DND-41 (cell line): ENCODE measurements around the gene SON.

Source experiments
- EZH2 ChIP-seq: IDR thresholded peaks from 3 replicates; pipeline ENCODE4 v1.6.1; 2012; ENCODE audit warnings: borderline replicate concordance, low read depth, mild to moderate bottlenecking, moderate library complexity, low read length, inconsistent platforms; ENCODE audit not compliant: severe bottlenecking
- TF ChIP-seq, protein P1 (sequence below): IDR thresholded peaks from 2 replicates; pipeline ENCODE4 v1.5.1; 2012; ENCODE audit warnings: borderline replicate concordance, low read length, moderate library complexity, mild to moderate bottlenecking; ENCODE audit not compliant: poor library complexity, severe bottlenecking; ENCODE audit errors: extremely low read depth

DNA sequence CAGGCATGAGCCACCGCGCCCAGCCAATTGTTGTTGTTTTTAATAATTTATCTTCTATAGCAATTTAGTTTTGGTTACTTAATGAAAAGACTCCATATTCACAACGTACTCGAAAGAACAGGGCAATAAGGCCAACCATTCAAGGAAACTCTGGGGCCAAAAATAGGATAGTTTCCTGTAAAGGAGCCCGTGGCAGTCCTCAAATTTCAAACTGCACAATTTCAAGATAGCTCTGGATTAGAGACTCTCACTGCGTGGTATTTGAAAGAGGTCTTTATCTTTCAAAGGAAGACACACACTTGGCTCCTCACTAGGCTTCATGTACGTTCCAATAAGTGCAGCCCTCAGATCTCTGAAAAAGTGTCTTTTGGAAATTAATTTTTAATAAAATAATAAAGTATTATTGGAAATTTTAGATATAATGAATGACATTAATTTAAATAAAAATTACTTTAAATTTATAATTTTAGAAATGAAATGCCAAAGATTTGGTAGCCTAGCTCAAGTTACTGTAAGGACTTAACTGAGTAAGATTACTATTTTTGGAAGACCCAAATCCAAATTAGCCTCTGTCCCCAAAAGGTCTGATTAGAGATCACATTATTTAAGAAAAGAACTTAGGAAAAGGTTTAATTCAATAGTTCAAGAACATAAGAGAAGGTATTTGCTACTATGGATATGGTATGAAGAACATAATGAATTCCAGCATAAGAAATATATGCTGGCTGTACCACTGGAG is 68.3 kb downstream of the SON start:
- TF ChIP-seq, protein P1, sequence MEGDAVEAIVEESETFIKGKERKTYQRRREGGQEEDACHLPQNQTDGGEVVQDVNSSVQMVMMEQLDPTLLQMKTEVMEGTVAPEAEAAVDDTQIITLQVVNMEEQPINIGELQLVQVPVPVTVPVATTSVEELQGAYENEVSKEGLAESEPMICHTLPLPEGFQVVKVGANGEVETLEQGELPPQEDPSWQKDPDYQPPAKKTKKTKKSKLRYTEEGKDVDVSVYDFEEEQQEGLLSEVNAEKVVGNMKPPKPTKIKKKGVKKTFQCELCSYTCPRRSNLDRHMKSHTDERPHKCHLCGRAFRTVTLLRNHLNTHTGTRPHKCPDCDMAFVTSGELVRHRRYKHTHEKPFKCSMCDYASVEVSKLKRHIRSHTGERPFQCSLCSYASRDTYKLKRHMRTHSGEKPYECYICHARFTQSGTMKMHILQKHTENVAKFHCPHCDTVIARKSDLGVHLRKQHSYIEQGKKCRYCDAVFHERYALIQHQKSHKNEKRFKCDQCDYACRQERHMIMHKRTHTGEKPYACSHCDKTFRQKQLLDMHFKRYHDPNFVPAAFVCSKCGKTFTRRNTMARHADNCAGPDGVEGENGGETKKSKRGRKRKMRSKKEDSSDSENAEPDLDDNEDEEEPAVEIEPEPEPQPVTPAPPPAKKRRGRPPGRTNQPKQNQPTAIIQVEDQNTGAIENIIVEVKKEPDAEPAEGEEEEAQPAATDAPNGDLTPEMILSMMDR, result no peak
- TF ChIP-seq EZH2, result no peak
